Activated naive CD8-positive, alpha-beta T cell treated with anti-CD3 and anti-CD28 coated beads, Interleukin-2, amount 10 ng/mL, durations not matched to agents 7 days and 5 days (primary cell): ENCODE measurements around the gene DPP6. TPM values are rescaled to one million over a fixed set of nuclear protein-coding genes. Genes with fewer than 3 reads are reported as not detected.

Source experiments
- ATAC-seq: fragments of 150-1000 bp; cut with Tn5 transposase; one replicate; pipeline ENCODE4 v1.10.0; 2021; ENCODE audit warnings: low read depth, moderate library complexity
- POLR2A ChIA-PET: fragments of 350-600 bp; sonication (Branson Sonifier 250); formaldehyde crosslinking; loops from one replicate; lab custom pipeline; 2021; ENCODE audit warnings: antibody characterized with exemption; lab: Charles Lee
- DNase-seq: peaks from one replicate; pipeline ENCODE4 v3.0.0; 2021
- H3K27ac Mint-ChIP-seq: one replicate; pipeline ENCODE4 v1.8.0; 2022; ENCODE audit warnings: mild to moderate bottlenecking, mixed read lengths
- H3K27me3 Mint-ChIP-seq: one replicate; pipeline ENCODE4 v1.8.0; 2022; ENCODE audit warnings: mild to moderate bottlenecking, moderate library complexity, mixed read lengths
- H3K36me3 Mint-ChIP-seq: one replicate; pipeline ENCODE4 v1.8.0; 2021; ENCODE audit warnings: mild to moderate bottlenecking, mixed read lengths
- H3K4me1 Mint-ChIP-seq: one replicate; pipeline ENCODE4 v1.8.0; 2021; ENCODE audit warnings: mixed read lengths
- H3K4me3 Mint-ChIP-seq: one replicate; pipeline ENCODE4 v1.8.0; 2022; ENCODE audit warnings: mild to moderate bottlenecking, moderate library complexity, mixed read lengths
- H3K9me3 Mint-ChIP-seq: one replicate; pipeline ENCODE4 v1.8.0; 2021; ENCODE audit warnings: mixed read lengths
- total RNA-seq, 2 experiments: library from RNA; stranded (reverse); gene quantifications; one replicate each; pipeline ENCODE4 v1.2.3, GENCODE V29; 2021

DPP6 gene
- total RNA-seq, 2 experiments from 2014 or later: not detected

DNA sequence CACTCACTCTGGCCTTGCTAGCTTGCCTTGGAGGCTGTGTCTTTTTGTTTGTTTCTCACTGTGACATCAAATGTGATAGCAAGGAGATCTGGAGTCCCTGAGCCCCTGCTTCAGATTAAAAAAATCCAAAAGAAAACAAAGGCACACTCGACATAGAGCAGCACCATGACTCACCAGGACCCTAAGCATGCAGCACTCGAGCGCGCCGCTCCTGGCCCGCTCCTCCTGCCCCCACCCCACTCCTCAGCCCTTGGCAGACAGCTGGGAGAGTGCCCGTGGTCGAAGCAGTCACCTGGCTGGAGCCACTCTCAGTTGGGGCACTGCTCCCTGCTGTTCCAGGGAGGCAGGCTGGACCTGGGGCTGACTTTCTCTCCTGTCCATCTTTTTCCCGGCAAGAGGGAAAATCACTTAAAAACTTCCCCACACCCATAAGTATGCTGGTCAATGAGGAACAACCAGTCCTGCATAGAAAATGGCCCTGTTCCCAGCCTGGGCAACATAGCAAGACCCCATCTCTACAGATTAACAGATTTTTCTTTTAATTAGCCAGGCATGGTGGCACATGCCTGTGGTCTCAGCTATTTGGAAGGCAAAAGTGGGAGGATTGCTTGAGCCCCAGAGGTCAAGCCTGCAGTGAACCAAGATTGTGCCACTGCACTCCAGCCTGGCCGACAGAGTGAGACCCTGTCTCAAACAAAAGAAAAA is 822.4 kb downstream of the DPP6 start:
- ATAC-seq (no peak), DNase-seq (no peak)
- POLR2A ChIA-PET: no interaction called here
- Mint-ChIP-seq H3K27me3 (peaks cover 2% of the 10 kb centered on the region), H3K36me3 (no peaks in the 10 kb centered on the region), H3K4me3 (no peak overlapping the region), H3K27ac (no peak overlapping the region), H3K4me1 (no peaks in the 10 kb centered on the region), H3K9me3 (no peaks in the 10 kb centered on the region)

DNA sequence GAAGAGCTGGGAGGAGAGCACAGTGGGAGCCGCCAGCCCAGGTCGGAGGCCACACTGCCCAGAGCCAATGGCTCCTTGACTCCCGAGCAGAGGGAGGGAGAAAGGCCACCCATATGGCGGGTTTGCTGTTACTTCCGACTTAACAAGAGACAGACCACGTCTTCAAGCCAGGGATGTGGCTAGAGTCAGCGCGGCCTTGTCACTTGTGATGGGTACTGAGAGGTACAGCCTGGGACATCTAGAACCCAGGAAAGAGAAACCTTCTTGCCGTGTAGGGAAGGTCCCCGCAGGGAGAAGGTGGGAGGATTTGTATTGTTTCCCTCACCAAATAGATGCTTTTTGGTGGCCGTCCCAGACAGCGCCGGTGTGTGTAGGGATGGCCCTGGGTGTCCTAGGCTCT is 823.1 kb downstream of the DPP6 start:
- DNase-seq: no peak
- H3K36me3 Mint-ChIP-seq: no peaks in the 10 kb centered on the region
- H3K4me1 Mint-ChIP-seq: no peaks in the 10 kb centered on the region
- no peaks in the 10 kb centered on the region for H3K9me3 Mint-ChIP-seq
- peaks cover 2% of the 10 kb centered on the region for H3K27me3 Mint-ChIP-seq
- ATAC-seq: no peak
- POLR2A ChIA-PET: no interaction called here
- H3K27ac Mint-ChIP-seq: no peak overlapping the region
- no peak overlapping the region for H3K4me3 Mint-ChIP-seq

DNA sequence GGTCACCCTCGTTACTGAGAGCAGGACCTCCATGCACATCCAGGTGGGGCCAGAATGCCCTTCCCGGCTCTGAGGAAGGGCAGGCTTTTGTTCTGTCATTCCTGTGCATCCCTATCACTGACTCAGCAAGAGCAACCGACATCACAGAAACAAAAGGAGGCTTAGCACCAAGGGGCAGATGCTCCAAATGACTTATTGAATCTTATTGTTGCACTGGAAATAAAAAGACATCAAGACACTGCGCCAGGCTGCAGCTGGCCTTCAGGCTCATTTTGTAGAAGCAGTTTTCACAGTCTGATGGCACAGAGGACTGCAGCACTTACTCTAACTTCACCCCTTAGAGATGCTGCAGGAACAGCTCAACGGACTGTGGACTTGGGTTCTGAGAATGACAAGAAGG is 824.3 kb downstream of the DPP6 start:
- no peak for ATAC-seq
- H3K27me3 Mint-ChIP-seq: peaks cover 2% of the 10 kb centered on the region
- no peak overlapping the region for H3K27ac Mint-ChIP-seq
- POLR2A ChIA-PET: no interaction called here
- no peak overlapping the region for H3K4me3 Mint-ChIP-seq
- H3K36me3 Mint-ChIP-seq: no peaks in the 10 kb centered on the region
- no peaks in the 10 kb centered on the region for H3K9me3 Mint-ChIP-seq
- DNase-seq: no peak
- no peaks in the 10 kb centered on the region for H3K4me1 Mint-ChIP-seq

DNA sequence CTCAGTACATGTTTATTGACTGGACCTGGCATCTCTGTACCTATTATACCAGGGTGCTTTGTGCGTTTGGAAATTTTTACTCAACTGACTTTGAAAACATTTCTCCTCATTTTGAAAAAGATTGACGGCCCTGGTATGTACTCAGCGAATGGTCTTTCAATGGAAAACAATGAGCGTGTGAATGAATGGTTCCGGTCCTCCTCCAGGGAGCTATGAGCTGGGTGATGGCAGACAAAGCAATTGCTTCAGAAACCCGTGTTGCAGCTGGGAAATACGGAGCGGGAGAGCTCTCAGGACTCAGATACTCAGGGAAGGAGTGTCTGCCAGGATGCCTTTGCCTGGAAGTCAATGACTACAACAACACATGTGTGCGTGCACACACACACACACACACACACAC is 824.8 kb downstream of the DPP6 start:
- ATAC-seq (no peak), DNase-seq (no peak)
- Mint-ChIP-seq H3K9me3 (no peaks in the 10 kb centered on the region), H3K4me1 (no peaks in the 10 kb centered on the region), H3K27ac (no peak overlapping the region), H3K27me3 (peaks cover 2% of the 10 kb centered on the region), H3K4me3 (no peak overlapping the region), H3K36me3 (no peaks in the 10 kb centered on the region)
- POLR2A ChIA-PET: no interaction called here

DNA sequence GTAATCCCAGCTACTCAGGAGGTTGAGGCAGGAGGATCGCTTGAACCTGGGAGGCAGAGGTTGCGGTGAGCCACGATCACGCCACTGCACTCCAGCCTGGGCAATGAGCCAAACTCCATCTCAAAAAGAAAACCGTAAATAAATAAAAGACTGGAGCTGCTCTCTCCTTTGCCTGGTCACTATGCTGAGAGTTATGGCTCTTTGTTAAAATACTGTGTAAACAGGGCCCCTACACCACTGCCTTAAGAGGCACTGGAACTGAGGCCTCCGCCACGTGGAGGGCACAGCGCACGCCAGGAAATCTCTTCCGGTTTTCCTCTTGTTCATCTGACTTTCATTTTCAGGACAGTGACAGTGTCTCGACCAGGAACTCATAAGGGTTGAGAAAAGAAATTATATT is 827.4 kb downstream of the DPP6 start:
- H3K4me3 Mint-ChIP-seq: no peak overlapping the region
- no peaks in the 10 kb centered on the region for H3K36me3 Mint-ChIP-seq
- POLR2A ChIA-PET: no interaction called here
- DNase-seq (no peak), ATAC-seq (no peak)
- no peaks in the 10 kb centered on the region for H3K4me1 Mint-ChIP-seq
- H3K27ac Mint-ChIP-seq: no peak overlapping the region
- peaks cover 2% of the 10 kb centered on the region for H3K27me3 Mint-ChIP-seq
- no peaks in the 10 kb centered on the region for H3K9me3 Mint-ChIP-seq

DNA sequence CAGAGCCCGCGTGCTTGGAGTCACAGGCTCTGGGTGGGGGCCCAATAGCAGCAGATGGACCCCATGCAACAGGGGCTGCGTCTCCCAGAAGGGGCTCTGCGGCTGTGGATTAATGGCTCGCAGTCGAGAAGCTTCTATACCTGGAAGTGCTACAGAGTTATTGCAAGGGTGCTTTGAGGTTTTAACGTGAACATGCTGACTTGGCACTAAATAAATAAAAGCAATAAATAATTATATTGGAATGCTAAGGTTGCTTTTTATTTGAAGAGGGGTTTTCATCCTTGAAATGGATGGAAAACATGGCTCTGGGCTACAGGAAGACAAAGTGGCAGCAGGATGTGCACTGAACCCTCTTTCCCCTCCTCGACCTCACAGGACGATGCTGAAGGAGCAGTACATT is 828.3 kb downstream of the DPP6 start:
- Mint-ChIP-seq H3K4me1 (no peaks in the 10 kb centered on the region), H3K27ac (no peak overlapping the region)

DNA sequence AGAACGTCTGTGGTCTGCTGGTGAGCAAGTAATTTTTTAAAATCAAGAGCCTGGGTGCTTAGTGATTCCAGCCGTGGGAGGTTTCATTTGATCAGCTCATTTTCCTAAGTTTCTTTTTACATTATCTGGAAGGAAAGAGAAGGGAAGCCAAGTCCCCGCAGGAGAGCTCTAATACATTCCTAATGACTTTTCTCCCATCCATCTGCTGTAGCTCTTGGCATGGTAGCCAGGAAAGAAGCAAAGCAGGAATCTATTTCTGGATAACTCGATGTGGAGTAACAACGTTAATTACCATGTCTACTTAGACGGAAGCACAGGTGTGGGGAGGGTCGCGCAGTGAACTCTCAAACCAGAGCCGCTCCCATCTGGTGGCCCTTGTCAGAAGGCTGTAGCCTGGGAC is 828.8 kb downstream of the DPP6 start:
- no peaks in the 10 kb centered on the region for H3K4me1 Mint-ChIP-seq
- H3K4me3 Mint-ChIP-seq: no peak overlapping the region
- no peak for DNase-seq
- H3K9me3 Mint-ChIP-seq: no peaks in the 10 kb centered on the region
- POLR2A ChIA-PET: no interaction called here
- H3K27ac Mint-ChIP-seq: no peak overlapping the region
- no peaks in the 10 kb centered on the region for H3K36me3 Mint-ChIP-seq
- no peak for ATAC-seq
- peaks cover 2% of the 10 kb centered on the region for H3K27me3 Mint-ChIP-seq

More for the DNA sequence above, 828.3 kb downstream of the DPP6 start:
- POLR2A ChIA-PET: no interaction called here
- peaks cover 2% of the 10 kb centered on the region for H3K27me3 Mint-ChIP-seq
- H3K9me3 Mint-ChIP-seq: no peaks in the 10 kb centered on the region
- H3K36me3 Mint-ChIP-seq: no peaks in the 10 kb centered on the region
- no peak overlapping the region for H3K4me3 Mint-ChIP-seq
- no peak for DNase-seq
- ATAC-seq: no peak

DNA sequence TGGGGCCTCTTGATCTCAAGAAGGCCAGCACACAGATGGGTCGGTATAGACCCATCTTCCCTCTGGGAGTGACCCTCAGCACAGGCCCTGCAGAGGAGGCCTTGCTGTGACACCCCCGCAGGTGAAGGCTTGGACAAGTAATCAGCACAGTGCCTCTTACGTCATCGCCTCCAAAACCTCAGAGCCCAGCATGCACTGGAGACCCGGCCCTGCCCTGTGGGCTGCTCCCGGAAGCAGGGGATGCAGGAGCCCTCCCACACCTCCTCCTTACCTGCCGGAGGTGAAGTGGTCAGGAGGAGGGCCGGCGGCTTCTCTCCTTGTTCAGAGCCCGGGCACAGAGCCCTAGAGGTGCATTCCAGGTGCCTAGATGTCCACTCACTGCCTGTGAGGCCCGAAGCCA is 829.3 kb downstream of the DPP6 start:
- POLR2A ChIA-PET: no interaction called here
- no peaks in the 10 kb centered on the region for H3K27me3 Mint-ChIP-seq
- no peak overlapping the region for H3K4me3 Mint-ChIP-seq
- no peak for ATAC-seq
- no peaks in the 10 kb centered on the region for H3K9me3 Mint-ChIP-seq
- no peaks in the 10 kb centered on the region for H3K4me1 Mint-ChIP-seq
- H3K27ac Mint-ChIP-seq: no peak overlapping the region
- no peak for DNase-seq
- H3K36me3 Mint-ChIP-seq: no peaks in the 10 kb centered on the region

DNA sequence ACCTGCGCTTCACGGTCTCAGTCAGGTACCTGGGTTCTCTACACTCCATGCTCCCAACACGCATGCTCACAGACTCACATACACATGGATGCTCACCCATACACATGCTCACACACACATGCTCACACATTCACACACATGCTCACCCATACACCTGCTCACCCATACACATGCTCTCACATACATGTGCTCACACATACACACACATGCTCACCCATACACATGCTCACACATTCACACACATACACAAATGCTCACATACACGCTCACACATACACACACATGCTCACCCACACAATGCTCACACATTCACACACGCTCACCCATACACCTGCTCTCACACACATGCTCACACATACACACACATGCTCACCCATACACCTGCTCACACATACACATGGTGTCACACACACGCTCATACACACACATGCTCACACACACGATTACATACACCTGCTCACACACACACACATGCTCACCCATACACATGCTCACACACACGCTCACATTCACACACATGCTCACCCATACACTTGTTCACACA is 830.8 kb downstream of the DPP6 start:
- Mint-ChIP-seq H3K9me3 (no peaks in the 10 kb centered on the region), H3K4me3 (no peak overlapping the region), H3K27ac (no peak overlapping the region), H3K36me3 (no peaks in the 10 kb centered on the region), H3K4me1 (no peaks in the 10 kb centered on the region), H3K27me3 (no peaks in the 10 kb centered on the region)
- POLR2A ChIA-PET: no interaction called here
- no peak for ATAC-seq
- no peak for DNase-seq

DNA sequence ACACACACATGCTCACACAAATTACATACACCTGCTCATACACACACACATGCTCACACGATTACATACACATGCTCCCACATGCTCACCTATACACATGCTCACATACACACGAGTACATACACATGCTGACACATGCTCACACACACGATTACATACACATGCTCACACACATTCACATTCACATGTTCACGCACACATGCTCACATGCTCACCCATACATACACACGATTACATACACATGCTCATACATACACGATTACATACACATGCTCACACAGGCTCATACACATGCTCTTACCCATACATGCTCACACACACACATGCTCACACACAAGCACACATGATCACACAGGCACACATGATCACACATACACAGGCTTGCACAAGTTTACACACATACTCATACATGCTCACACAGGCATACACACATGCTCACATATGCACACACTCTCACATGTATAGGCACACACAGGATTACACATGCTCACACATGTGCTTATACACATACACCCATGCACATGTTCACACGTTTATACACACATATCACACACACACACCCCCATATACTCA is 832.2 kb downstream of the DPP6 start:
- ATAC-seq: no peak
- Mint-ChIP-seq H3K4me3 (no peak overlapping the region), H3K36me3 (no peaks in the 10 kb centered on the region), H3K9me3 (no peaks in the 10 kb centered on the region), H3K27me3 (no peaks in the 10 kb centered on the region), H3K27ac (no peak overlapping the region), H3K4me1 (no peaks in the 10 kb centered on the region)
- DNase-seq: no peak
- POLR2A ChIA-PET: no interaction called here

DNA sequence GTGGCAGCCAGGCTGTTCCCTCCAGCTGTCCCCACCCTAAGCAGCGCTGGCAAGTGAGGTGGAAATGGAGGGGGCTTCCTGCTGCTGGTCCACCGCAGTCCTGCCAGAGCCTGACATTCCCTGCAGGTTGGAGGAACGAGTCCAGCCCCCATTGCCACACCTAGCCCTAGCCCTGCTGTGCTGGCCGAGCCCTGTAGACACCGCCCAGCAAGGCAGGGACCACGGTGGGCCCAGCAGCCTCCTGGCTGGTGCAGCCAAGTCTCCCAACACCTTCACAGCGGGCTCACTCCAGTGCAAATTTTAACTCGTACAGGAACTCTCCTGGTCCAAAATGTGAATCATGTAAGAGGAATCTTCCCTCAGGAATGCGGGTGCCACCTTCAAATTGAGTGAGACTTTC is 834.4 kb downstream of the DPP6 start:
- Mint-ChIP-seq H3K36me3 (no peaks in the 10 kb centered on the region), H3K4me1 (no peaks in the 10 kb centered on the region), H3K27ac (no peak overlapping the region), H3K27me3 (no peaks in the 10 kb centered on the region), H3K9me3 (no peaks in the 10 kb centered on the region), H3K4me3 (no peak overlapping the region)
- DNase-seq (no peak), ATAC-seq (no peak)
- POLR2A ChIA-PET: no interaction called here

DNA sequence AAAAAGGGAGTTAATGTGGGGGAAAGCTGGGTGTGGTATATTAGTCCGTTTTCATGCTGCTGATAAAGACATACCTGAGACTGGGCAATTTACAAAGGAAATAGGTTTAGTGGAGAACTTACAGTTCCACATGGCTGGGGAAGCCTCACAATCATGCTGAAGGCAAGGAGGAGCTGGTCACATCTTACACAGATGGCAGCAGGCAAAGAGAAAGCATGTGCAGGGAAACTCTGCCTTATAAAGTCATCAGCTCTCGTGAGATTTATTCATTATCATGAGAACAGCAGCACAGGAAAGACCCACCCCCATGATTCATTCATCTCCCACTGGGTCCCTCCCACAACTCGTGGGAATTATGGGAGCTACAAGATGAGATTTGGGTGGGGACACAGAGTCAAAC is 836.5 kb downstream of the DPP6 start:
- no peak overlapping the region for H3K27ac Mint-ChIP-seq
- no peak for ATAC-seq
- no peaks in the 10 kb centered on the region for H3K27me3 Mint-ChIP-seq
- H3K9me3 Mint-ChIP-seq: no peaks in the 10 kb centered on the region
- H3K4me3 Mint-ChIP-seq: no peak overlapping the region
- H3K36me3 Mint-ChIP-seq: no peaks in the 10 kb centered on the region
- no peaks in the 10 kb centered on the region for H3K4me1 Mint-ChIP-seq
- POLR2A ChIA-PET: no interaction called here
- no peak for DNase-seq

DNA sequence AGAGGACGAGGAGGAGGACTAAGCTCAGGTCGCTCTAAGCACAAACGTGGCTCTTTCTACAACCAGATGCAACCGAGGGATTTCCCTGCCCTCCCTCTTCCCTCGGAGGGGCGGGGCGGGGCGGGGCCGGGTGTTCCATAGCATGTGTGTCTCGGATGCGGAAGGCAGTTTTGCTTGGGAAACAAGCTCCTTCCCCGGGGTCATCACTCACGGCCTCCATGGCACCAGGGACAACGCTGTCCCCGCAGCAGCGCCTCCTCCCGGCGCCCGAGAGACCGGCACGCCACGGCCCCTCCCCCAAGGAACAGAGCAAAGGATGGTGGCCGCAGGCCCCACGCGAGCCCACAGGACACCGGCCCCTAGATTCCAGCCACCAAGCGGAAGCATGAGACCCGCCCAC is 840.3 kb downstream of the DPP6 start:
- Mint-ChIP-seq H3K36me3 (no peaks in the 10 kb centered on the region), H3K4me1 (no peaks in the 10 kb centered on the region), H3K27me3 (no peaks in the 10 kb centered on the region), H3K4me3 (no peak overlapping the region), H3K27ac (no peak overlapping the region), H3K9me3 (no peaks in the 10 kb centered on the region)
- ATAC-seq: no peak
- DNase-seq: no peak
- POLR2A ChIA-PET: no interaction called here

DNA sequence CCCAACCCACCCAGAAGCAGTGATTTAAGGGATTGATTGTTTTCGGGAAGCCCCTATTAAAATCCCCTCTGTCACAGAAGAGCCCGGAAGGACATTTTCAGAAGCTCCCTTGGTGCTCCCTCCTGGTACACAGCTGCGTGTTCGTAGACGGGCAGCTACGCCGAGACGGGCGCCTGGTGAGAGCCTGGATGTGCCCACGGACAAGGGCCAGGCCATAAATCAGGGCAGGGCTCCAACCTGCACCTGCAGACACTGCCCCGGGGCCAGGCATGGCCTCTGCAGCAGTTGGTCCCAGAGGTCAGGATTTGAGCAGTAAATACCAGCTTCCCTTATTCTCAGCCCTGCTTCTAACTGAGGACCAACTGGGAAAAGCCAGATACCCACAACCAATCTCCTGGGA is 843.9 kb downstream of the DPP6 start:
- Mint-ChIP-seq H3K4me3 (no peak overlapping the region), H3K36me3 (no peaks in the 10 kb centered on the region), H3K27me3 (no peaks in the 10 kb centered on the region), H3K9me3 (no peaks in the 10 kb centered on the region), H3K27ac (no peak overlapping the region), H3K4me1 (no peaks in the 10 kb centered on the region)
- POLR2A ChIA-PET: no interaction called here
- DNase-seq (no peak), ATAC-seq (no peak)
